Ovary (tissue), 9 donors: ENCODE data around the gene GUCY1A2. TPM values are rescaled to one million over a fixed set of nuclear protein-coding genes. Genes with fewer than 3 reads are reported as not detected.

Source experiments
- DNase-seq, 5 donors: peaks; one replicate each; pipeline ENCODE4 v3.0.0-alpha.2; 2019 to 2020
- H3K27ac ChIP-seq, 2 donors: fragments of 200-600 bp; one replicate each; pipeline versions ENCODE4 v1.5.1 to v1.8.0; 2019 to 2022
- H3K27me3 ChIP-seq: fragments of 200-600 bp; one replicate; pipeline ENCODE4 v1.8.0; 2022
- H3K36me3 ChIP-seq: fragments of 200-600 bp; sonication (generic); one replicate; pipeline ENCODE4 v1.5.1; 2019
- H3K4me1 ChIP-seq: one replicate; pipeline ENCODE4 v1.8.1; 2013; ENCODE audit warnings: mild to moderate bottlenecking, moderate library complexity; ENCODE audit not compliant: insufficient read depth
- H3K4me3 ChIP-seq: fragments of 200-600 bp; sonication (generic); one replicate; pipeline ENCODE4 v1.5.1; 2017
- H3K9me3 ChIP-seq, 2 donors: fragments of 200-600 bp in 1 of 2; sonication (generic) in 1 of 2; one replicate each; pipeline versions ENCODE4 v1.5.1 to v1.8.1; 2013 to 2019; ENCODE audit warnings: mild to moderate bottlenecking in 1 of 2, moderate library complexity in 1 of 2
- EP300 ChIP-seq: sonication (generic); formaldehyde crosslinking; IDR thresholded peaks from one replicate; pipeline ENCODE4 v1.6.1; 2017; ENCODE audit warnings: antibody characterized with exemption
- POLR2A ChIP-seq: fragments of 450-650 bp; IDR thresholded peaks from one replicate; pipeline ENCODE4 v1.6.1; 2017; ENCODE audit warnings: antibody characterized with exemption, mild to moderate bottlenecking, moderate library complexity
- WGBS, 3 donors: extraction: QIAGEN DNeasy Blood & Tissue Kit in 1 of 3; methylation state at CpG; one replicate each; pipeline versions ENCODE4 v1.1.5 to v1.1.7; 2013 to 2017; 5-methylcytosine and 5-hydroxymethylcytosine counted together
- intact Hi-C, 4 donors: fragments of 100-400 bp; cut with DNase I; formaldehyde crosslinking; loops; one replicate each; pipeline versions ENCODE4 v1.11.0 to v1.15.1; 2022 to 2023
- polyA plus RNA-seq, 2 donors: library from polyadenylated mRNA; stranded (reverse); fragments of 200-250 nt in 1 of 2; fragments of 350-450 nt in 1 of 2; fragmentation: Illumina TruSeq in 1 of 2; extraction: RNeasy Lipid Tissue Mini Kit (QIAGEN cat#74804) in 1 of 2; gene quantifications; one replicate each; pipeline ENCODE4 v1.2.3, GENCODE V29; 2013 to 2014
- total RNA-seq, 7 donors: library from RNA; depleted of rRNA in 2 of 7; stranded (reverse); fragments of >200 nt in 2 of 7; fragmentation: NEBNext Ultra II Directional in 3 of 7; extraction: Animal tissue kit (Norgen Biotek cat#: 25700) in 3 of 7; gene quantifications; one replicate each; pipeline versions ENCODE4 v1.1.0 to v1.2.4, GENCODE V29; 2016 to 2023
- TF ChIP-seq, protein P1 (sequence below), 3 donors: fragments of 450-650 bp in 2 of 3; fragments of 200-600 bp in 1 of 3; IDR thresholded peaks; one replicate each; pipeline versions ENCODE4 v1.5.1 to v1.8.0; 2016 to 2022; ENCODE audit warnings: antibody characterized with exemption in 3 of 3, mild to moderate bottlenecking in 1 of 3
- donor health status: DM: no; HTN: no; CAD: no; lungs with moderate emphysema.
- donor health status: DM: no; HTN: no; CAD: no.
- donor health status: Bipolar disorder and iron deficiency.
- donor health status: DM: yes; HTN: yes; CAD: no.
- donor health status: DM: no; HTN: no; CAD: no.
- donor health status: DM: yes; HTN: yes; CAD: no.

Gene GUCY1A2
- total and polyA plus RNA-seq, 9 donors = 1.5 to 20.3 (median 6.1) TPM

DNA sequence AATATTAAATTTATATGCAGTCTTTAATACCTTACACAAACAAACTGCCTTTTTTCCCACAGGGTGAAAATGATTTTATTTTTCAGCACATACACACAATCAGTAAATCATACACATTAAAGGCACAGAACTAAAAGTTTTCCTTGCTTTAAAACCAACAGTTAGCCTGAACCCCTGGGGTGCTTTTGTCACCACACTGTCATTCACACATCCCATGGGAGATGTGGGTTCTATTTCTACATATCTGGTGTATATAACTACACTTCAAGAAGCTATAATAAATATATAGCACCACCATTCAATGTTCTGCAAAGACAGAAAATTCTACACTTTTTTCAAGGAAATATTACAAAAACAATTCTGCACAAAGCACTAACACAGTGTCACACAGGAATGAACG is 197.0 kb downstream of the GUCY1A2 start:
- Histone ChIP-seq H3K9me3 (no peaks in the 10 kb centered on the region), H3K4me1 (no peaks in the 10 kb centered on the region), H3K27ac (no peak overlapping the region), H3K36me3 (no peaks in the 10 kb centered on the region), H3K27me3 (no peaks in the 10 kb centered on the region), H3K4me3 (no peak overlapping the region)
- WGBS, 3 donors = 9 to 15% (median 10%) methylated on average over 1 of the region's 1 CpG
- intact Hi-C loops = no loop called here
- TF ChIP-seq, protein P1, sequence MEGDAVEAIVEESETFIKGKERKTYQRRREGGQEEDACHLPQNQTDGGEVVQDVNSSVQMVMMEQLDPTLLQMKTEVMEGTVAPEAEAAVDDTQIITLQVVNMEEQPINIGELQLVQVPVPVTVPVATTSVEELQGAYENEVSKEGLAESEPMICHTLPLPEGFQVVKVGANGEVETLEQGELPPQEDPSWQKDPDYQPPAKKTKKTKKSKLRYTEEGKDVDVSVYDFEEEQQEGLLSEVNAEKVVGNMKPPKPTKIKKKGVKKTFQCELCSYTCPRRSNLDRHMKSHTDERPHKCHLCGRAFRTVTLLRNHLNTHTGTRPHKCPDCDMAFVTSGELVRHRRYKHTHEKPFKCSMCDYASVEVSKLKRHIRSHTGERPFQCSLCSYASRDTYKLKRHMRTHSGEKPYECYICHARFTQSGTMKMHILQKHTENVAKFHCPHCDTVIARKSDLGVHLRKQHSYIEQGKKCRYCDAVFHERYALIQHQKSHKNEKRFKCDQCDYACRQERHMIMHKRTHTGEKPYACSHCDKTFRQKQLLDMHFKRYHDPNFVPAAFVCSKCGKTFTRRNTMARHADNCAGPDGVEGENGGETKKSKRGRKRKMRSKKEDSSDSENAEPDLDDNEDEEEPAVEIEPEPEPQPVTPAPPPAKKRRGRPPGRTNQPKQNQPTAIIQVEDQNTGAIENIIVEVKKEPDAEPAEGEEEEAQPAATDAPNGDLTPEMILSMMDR (IDR thresholded peaks at IDR 0.05) = no peak
- TF ChIP-seq POLR2A = no peak
- DNase-seq = no peak

DNA sequence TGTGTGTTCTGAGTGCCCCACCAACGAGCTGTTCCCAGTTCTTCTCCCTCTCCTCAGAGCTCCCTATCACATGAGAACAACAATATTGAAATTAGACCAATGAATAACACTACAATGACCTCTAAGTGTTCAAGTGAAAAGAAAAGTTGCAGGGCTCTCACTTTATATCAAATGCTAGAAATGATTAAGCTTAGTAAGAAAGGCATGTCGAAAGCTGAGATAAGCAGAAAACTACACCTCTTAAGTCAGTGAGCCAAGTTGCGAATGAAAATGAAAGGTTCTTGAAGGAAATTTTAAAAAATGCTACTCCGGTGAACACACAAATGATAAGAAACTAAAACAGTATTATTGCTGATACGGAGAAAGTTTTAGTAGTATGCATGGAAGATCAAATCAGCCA is 199.8 kb downstream of the GUCY1A2 start:
- Histone ChIP-seq H3K4me3 (no peak overlapping the region), H3K4me1 (no peaks in the 10 kb centered on the region), H3K36me3 (no peaks in the 10 kb centered on the region), H3K27me3 (no peaks in the 10 kb centered on the region), H3K9me3 (no peaks in the 10 kb centered on the region), H3K27ac (no peak overlapping the region)
- no peak for DNase-seq
- 70 to 80% (median 79%) methylated on average over 5 of the region's 5 CpGs for WGBS, 3 donors
- TF ChIP-seq, protein P1 (IDR thresholded peaks at IDR 0.05) = no peak
- TF ChIP-seq POLR2A (no peak), EP300 (no peak)
- intact Hi-C loops = no loop called here

- intact Hi-C loops = no loop called here
- Histone ChIP-seq H3K4me3 (no peak overlapping the region), H3K9me3 (no peaks in the 10 kb centered on the region), H3K27ac (no peak overlapping the region), H3K27me3 (no peaks in the 10 kb centered on the region), H3K4me1 (no peaks in the 10 kb centered on the region), H3K36me3 (no peaks in the 10 kb centered on the region)
- TF ChIP-seq EP300 (no peak), POLR2A (no peak)
- TF ChIP-seq, protein P1 (IDR thresholded peaks at IDR 0.05) = no peak
- no peak for DNase-seq
Measured at GRCh38 chr11:106815209-106815608, 203.1 kb downstream of the GUCY1A2 start.

DNA sequence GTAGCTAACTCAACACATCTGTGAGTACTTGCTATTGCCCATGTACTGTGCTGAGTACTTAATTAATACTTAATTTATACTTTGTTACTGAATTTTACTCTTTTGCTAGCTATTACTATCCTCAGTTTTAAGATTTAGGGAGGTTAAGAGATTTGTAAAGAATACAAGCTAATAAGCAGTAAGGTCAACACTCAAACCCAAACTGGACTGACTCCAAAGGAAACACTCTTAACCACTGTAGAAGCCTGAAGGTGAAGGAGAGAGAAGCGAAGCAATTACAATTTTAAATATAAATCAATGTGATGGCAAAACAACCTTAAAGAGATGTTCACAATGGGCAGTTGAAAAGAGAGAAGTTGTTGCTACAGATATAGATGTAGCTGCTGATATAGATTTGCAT is 204.5 kb downstream of the GUCY1A2 start:
- H3K4me1 ChIP-seq = no peaks in the 10 kb centered on the region
- WGBS, 3 donors = 52 to 60% (median 52%) methylated on average over 1 of the region's 1 CpG
- no peak overlapping the region for H3K4me3 ChIP-seq
- H3K27me3 ChIP-seq = no peaks in the 10 kb centered on the region
- no peaks in the 10 kb centered on the region for H3K9me3 ChIP-seq
- no peak overlapping the region for H3K27ac ChIP-seq
- no peak for DNase-seq
- H3K36me3 ChIP-seq = no peaks in the 10 kb centered on the region
- TF ChIP-seq, protein P1 (IDR thresholded peaks at IDR 0.05) = no peak
- TF ChIP-seq POLR2A = no peak
- no peak for TF ChIP-seq EP300
- intact Hi-C loops = no loop called here

- TF ChIP-seq EP300 (no peak), POLR2A (no peak)
- TF ChIP-seq, protein P1 (IDR thresholded peaks at IDR 0.05) = no peak
- no peak overlapping the region for H3K27ac ChIP-seq
- intact Hi-C loops = no loop called here
- DNase-seq = no peak
- no peaks in the 10 kb centered on the region for H3K9me3 ChIP-seq
- H3K36me3 ChIP-seq = no peaks in the 10 kb centered on the region
- H3K27me3 ChIP-seq = no peaks in the 10 kb centered on the region
- H3K4me3 ChIP-seq = no peak overlapping the region
- H3K4me1 ChIP-seq = no peaks in the 10 kb centered on the region
Measured at GRCh38 chr11:106794058-106794457, 224.2 kb downstream of the GUCY1A2 start.
